Measurements from ENCODE around the gene PDGFD.
"Not testable (repeated sequence)": the region's sequence is repeated elsewhere in the genome, so short reads cannot be mapped to it uniquely, and the experiment has no call there.

PDGFD gene

DNA sequence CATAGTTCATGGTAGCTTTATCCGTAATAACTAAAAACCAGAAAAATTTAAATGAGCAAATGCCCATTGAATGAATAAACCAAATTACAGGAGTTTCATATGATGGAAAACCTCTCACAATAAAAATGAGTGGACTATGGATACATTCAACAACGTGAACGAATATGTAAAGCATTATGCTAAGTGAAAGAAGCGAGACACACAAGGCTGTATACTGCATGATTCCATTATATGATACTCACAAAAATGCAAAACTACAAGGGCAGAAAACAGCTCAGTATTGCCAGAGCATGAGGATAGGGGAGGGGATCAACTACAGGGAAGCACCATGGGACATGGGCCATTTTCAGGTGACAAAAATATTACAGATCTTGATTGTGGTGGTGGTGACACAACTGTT, 105.3 kb downstream of the PDGFD start:
- intact Hi-C loops (cut with DNase I): no loop called here

GRCh38 chr11:104057908-104058307, 106.0 kb downstream of the PDGFD start:
- no peak for DNase-seq
- intact Hi-C loops (cut with DNase I): no loop called here

More for the DNA sequence above, 105.3 kb downstream of the PDGFD start:
- no peak for DNase-seq

DNA sequence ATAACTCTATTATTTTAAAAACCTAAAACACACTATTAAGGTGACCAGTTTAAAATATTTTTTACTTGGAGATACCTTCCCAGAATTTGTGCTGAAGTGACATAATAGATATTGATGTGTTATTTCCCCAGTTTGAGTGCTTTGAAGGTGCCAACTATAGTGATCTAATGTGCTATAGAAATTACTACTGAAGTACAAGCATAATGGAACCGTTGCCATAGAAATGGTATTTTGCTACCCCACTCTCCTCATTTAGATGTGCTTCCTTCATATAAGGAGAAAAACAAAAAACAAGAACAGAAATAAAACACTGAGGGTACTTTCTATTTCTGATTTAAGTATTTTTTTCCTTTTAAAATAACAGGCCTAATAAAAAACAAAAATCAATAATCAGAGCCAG, 108.4 kb downstream of the PDGFD start:
- intact Hi-C loops (cut with DNase I): no loop called here
- no peak for DNase-seq

GRCh38 chr11:104054911-104055529, 108.9 kb downstream of the PDGFD start:
- intact Hi-C loops (cut with DNase I): no loop called here
- no peak for DNase-seq

GRCh38 chr11:104053743-104054478, 110.0 kb downstream of the PDGFD start:
- DNase-seq: no peak
- intact Hi-C loops (cut with DNase I): no loop called here

GRCh38 chr11:104051778-104052177, 112.2 kb downstream of the PDGFD start:
- DNase-seq: no peak
- intact Hi-C loops (cut with DNase I): no loop called here

GRCh38 chr11:104049116-104049515, 114.8 kb downstream of the PDGFD start:
- no peak for DNase-seq
- intact Hi-C loops (cut with DNase I): no loop called here

DNA sequence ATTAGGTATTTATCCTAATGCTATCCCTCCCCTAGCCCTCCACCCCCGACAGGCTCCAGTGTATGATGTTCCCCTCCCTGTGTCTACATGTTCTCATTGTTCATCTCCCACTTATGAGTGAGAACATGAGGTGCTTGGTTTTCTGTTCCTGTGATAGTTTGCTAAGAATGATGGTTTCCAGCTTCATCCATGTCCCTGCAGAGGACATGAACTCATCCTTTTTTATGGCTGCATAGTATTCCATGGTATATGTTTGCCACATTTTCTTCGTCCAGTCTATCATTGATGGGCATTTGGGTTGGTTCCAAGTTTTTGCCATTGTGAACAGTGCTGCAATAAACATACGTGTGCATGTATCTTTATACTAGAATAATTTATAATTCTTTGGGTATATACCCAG, 117.1 kb downstream of the PDGFD start:
- intact Hi-C loops (cut with DNase I); DNase-seq: not testable (repeated sequence)

DNA sequence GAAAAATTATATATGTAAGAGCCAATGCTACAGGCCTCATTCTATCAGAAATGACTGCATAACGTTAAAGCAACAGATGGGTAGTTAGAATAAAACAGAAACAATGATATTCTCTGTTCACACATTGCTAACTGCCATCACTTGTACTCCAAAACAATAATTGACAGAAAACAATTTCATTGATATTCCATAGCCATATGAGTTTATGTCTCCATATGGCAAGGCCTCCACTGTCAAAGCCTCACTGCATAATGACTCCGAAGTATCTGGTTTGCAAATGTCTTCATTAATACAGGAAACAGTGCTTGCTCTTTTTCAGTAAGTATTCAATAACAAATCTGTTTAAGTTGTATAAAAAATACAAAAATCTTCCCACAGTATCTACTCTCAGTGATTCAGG, 117.6 kb downstream of the PDGFD start:
- no peak for DNase-seq
- intact Hi-C loops (cut with DNase I): no loop called here

GRCh38 chr11:104043678-104044239, 120.2 kb downstream of the PDGFD start:
- DNase-seq: no peak
- intact Hi-C loops (cut with DNase I): no loop called here

DNA sequence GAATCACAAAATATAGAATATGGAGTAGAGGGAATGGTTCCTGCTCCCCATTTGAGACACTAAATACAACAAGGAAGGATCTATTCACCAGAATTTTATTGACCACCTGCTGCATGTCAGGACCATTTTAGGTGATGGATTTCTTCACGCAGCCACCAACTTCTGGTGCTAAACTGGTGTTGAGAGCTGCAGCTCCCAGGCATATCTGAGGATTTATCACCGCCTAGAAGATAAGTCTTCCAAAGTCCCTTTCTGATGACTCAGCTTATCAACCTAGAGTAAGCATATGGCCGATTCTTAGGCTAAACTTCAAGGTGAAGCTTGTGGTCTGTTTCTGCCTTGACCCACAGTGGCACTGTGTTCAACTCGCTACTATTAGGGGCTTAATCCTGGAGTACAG, 120.8 kb downstream of the PDGFD start:
- DNase-seq: no peak
- intact Hi-C loops (cut with DNase I): no loop called here

- no peak for DNase-seq
- intact Hi-C loops (cut with DNase I): no loop called here
Measured at GRCh38 chr11:104041792-104042191, 122.2 kb downstream of the PDGFD start.

DNA sequence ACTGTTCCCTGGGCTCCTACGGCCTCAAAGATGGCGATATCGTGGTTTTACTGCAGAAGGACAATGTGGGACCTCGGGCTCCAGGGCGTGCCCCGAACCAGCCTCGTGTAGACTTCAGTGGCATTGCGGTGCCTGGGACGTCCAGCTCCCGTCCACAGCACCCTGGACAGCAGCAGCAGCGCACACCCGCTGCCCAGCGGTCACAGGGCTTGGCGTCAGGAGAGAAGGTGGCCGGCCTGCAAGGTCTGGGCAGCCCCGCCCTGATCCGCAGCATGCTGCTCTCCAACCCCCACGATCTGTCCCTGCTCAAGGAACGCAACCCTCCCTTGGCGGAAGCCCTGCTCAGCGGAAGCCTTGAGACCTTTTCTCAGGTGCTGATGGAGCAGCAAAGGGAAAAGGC, 127.0 kb downstream of the PDGFD start:
- intact Hi-C loops (cut with DNase I): no loop called here
- DNase-seq: peak in 3 of 10 donors; percentile 59 to 79 (median 62)

- DNase-seq: peak in 1 of 10 donors; percentile 72
- intact Hi-C loops (cut with DNase I): no loop called here
Measured at GRCh38 chr11:104036588-104036987, 127.4 kb downstream of the PDGFD start, which contains the start of gene DDI1. TSS of gene DDI1 (plus strand) at chr11:104036640. CDS start at chr11:104036823, 183 bp downstream.

DNA sequence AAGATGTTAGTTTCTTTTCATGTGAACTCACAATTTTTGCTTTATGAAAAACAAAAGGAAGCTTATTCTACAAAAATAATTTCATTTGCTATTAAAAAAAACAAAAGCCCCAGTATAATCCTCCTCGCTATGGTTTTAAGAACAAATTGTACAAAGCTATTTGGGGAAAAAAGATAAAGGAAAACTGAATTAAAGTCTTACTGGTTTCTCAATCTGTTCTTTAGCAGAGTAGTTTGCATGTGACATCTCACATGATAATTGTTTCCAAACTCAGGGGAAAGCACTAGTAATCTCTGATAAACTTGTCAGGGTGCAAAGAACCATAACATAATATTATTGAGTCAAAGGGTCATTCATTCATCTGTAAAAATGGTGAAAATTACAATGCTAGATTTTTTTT, 130.4 kb downstream of the PDGFD start:
- intact Hi-C loops (cut with DNase I): no loop called here
- DNase-seq: no peak

DNA sequence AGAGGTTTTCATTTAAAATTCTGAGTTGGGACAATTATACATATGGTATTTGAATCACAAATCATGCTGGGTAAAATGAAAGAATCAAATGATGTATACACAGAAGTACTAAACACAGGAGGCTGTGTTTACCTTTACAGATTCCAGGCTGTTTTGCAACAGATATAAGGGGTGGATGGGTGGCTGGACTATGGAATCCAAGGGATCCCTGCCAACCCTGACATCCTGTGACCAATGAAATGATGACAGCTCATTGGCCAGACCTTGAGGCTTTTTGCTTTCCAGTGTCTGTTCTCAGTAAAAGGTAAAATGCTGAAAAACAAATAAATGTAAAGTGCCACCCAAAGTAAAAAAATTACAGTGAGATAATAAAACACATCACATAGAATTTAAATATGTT, 130.8 kb downstream of the PDGFD start:
- DNase-seq: no peak
- intact Hi-C loops (cut with DNase I): no loop called here

DNA sequence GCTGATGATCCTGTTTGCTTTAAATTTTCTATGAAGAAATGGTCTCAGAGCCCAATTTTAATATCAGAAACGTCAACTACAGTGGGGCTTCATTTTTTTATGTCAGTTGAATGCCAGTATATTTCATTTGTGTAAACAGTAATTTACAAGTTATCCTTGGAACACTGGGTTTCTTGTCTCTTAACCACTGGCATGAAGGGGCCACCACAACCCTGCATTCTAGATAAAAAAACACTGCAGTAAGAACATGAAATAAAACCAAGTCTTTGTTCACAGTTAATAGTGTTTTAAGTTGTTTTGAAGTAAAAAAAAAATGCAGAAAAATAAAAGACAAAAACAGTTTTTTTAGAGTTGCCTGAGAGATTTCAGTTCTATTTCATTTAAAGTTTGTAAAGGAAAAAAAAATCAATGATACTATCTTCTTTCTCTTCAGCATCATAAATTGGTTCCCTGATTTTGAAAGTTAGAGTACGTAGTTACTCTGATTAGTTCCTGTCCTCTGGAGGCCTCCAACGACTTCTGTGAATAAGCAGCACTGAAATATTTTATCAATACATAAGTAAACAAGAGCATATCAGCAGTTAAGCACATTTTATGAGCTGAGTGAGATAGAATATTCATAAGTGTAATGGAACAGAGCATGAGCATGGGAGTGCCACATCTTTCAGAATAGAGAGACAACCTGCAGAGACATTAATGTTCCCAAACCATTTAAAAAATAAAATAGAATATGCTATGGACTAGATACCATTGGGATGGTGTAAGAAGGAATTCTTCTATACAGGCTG, 135.3 kb downstream of the PDGFD start:
- intact Hi-C loops (cut with DNase I): no loop called here
- DNase-seq: no peak

GRCh38 chr11:104024572-104024971, 139.4 kb downstream of the PDGFD start:
- no peak for DNase-seq
- intact Hi-C loops (cut with DNase I): no loop called here

DNA sequence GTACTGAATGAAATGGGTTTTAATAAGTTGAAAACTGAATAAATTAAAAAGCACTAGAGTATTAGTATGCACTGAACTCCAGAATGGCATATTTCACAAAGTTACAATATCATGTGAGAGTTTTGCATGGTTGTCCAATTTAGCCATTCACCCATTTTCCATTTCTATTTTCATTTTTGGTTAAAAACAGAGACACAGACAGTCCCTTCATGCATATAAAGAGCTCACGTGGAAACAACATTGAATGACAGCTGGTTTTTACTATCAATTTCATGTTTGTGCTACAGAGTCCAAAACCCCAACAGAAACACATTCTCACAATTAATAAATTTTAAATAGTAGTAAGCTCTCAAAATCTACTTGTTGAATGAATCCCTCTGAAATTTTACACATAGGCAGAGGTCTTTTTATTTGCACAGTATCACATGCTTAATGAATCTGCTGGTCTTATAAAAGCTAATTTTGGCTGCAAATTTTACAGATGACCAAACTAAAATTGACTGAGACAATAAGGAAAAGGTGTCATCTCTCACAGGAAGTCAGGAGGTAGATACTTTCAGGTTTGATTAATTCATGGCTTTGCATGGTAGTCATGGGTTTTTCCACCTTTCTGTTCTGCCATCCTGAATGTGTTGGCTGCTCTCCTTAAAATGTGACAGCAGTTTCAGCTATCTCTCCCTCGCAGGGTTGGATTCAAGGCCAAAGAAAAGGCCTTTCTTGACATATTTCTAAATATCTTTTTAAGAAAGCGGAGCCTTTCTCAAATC, 148.1 kb downstream of the PDGFD start:
- DNase-seq: no peak
- intact Hi-C loops (cut with DNase I): no loop called here

- intact Hi-C loops (cut with DNase I): no loop called here
- no peak for DNase-seq
Measured at GRCh38 chr11:104011044-104011443, 152.9 kb downstream of the PDGFD start.

All from posterior cingulate gyrus (tissue), 11 donors.